Duodenal mucosa (tissue), 2 donors: ENCODE data around the gene AK9.

Experiments
- H3K27ac ChIP-seq: one replicate; pipeline ENCODE4 v1.7.0; 2013; ENCODE audit warnings: low read depth, low read length
- H3K27me3 ChIP-seq, 2 donors: one replicate each; pipeline ENCODE4 v1.7.0; 2013; ENCODE audit warnings: low read length in 2 of 2, control low read depth in 1 of 2; ENCODE audit not compliant: insufficient read depth in 2 of 2, control insufficient read depth in 1 of 2
- H3K36me3 ChIP-seq, 2 donors: one replicate each; pipeline ENCODE4 v1.7.0; 2013; ENCODE audit warnings: low read length in 2 of 2, control low read depth in 1 of 2; ENCODE audit not compliant: insufficient read depth in 2 of 2, control insufficient read depth in 1 of 2
- H3K4me1 ChIP-seq, 2 donors: one replicate each; pipeline ENCODE4 v1.7.0; 2013; ENCODE audit warnings: low read length in 2 of 2, control low read depth in 1 of 2; ENCODE audit not compliant: insufficient read depth in 2 of 2, control insufficient read depth in 1 of 2
- H3K4me3 ChIP-seq, 2 donors: one replicate each; pipeline ENCODE4 v1.7.0; 2013; ENCODE audit warnings: low read length in 2 of 2, low read depth in 1 of 2
- H3K9ac ChIP-seq, 2 donors: one replicate each; pipeline ENCODE4 v1.7.0; 2013; ENCODE audit warnings: low read length in 2 of 2, low read depth in 1 of 2
- H3K9me3 ChIP-seq, 2 donors: one replicate each; pipeline ENCODE4 v1.7.0; 2013; ENCODE audit warnings: low read length in 2 of 2, control low read depth in 1 of 2; ENCODE audit not compliant: control insufficient read depth in 1 of 2

AK9 gene

DNA sequence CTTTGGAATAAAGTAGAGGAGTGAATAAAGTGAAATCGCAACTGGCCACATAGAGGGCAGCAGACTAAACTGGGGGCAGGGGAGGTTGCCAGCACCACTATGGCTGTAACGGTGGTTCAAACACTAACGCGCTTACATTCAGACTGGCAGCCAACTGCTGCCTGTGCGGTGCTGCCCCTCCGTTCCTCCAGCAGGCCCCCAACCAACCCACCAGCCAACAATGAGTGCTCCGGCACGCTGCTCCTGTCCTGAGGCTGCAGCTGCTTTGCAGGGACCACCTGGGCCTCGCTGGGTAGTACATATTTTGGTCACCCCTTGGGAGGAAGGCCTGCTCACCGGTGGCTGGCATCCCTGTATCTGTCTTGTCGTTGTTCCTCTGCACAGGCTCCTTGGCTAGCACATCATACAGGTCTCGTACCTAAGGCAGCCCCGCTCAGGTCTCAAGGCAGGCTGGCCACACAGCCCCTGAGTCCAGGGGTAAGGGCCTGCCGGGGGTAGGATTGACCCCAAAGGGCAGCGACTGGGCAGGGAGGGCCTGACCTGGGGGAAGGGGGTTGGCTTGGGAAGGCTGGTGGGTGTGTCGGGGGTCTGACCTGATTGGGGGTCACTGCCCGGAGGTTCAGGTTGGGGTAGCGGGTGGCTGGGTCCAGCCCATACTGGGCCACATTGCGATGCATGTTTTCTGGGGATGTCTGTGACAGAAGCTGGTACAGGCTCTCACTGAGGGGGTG is 241.8 kb downstream of the AK9 start:
- Histone ChIP-seq H3K4me3 (no peak overlapping the region), H3K9me3 (no peaks in the 10 kb centered on the region), H3K4me1 (peaks cover 12 to 15% of the 10 kb centered on the region in 2 donors), H3K36me3 (peaks cover 31 to 57% of the 10 kb centered on the region in 2 donors), H3K9ac (no peak overlapping the region), H3K27me3 (no peaks in the 10 kb centered on the region), H3K27ac (no peak overlapping the region)

DNA sequence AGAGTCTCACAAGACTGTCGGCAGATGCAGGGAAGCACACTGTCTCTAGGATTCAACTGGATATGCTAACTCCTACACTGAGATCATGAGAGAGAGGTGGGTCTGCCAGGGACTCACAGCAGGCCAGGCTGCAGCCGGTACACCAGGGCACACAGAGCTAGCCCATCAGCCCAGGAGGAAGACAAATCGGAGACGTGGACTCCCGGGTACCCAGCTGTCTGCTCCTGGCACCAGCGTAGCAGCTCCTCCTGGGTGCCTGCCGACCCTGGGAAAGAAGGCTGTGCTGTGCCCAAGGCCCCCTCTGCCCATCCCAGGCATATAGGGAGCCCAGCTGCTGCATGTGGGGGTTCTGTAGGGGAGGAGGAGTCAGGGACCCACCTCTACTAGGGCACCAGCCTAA is 242.4 kb downstream of the AK9 start:
- H3K27ac ChIP-seq = no peak overlapping the region
- H3K4me1 ChIP-seq = peaks cover 6 to 9% of the 10 kb centered on the region in 2 donors
- no peak overlapping the region for H3K4me3 ChIP-seq
- no peaks in the 10 kb centered on the region for H3K9me3 ChIP-seq
- no peak overlapping the region for H3K9ac ChIP-seq
- no peaks in the 10 kb centered on the region for H3K27me3 ChIP-seq
- peaks cover 31 to 61% of the 10 kb centered on the region in 2 donors for H3K36me3 ChIP-seq

DNA sequence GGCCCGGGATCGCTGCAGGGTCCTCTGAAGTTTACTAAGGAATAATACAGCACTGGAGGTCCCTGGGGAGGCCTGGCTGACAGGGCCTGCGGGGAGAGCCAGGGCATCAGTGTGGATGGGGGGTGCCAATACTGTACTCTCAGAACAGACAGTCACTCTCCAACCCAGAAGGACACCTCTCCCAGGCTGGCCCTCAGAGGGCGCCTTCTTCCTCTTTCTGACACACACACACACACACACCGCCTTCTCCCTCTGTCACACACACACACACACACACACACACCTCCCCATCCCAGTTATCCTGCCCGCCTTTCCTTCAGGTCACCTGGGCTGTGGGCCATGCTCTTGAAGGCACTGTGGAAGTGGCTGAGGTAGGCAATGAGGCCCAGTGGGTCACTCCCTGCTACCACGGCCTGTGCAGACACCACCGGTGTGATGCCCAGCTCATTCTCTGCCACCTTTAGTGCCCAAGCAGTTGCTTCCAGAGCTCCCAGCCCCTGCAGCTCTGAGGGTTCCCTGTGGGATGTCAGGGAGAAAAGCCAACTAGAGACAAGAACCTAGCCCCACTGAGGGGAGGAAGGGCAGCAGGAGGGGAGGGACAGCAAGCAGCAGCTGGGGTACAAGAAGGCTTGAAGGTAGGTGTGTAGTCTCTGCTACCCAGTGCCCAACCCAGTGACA is 243.0 kb downstream of the AK9 start:
- H3K4me3 ChIP-seq = no peak overlapping the region
- H3K36me3 ChIP-seq = peaks cover 31 to 61% of the 10 kb centered on the region in 2 donors
- peaks cover 0 to 7% of the 10 kb centered on the region in 2 donors for H3K4me1 ChIP-seq
- H3K27ac ChIP-seq = no peak overlapping the region
- no peaks in the 10 kb centered on the region for H3K9me3 ChIP-seq
- H3K27me3 ChIP-seq = no peaks in the 10 kb centered on the region
- H3K9ac ChIP-seq = no peak overlapping the region

DNA sequence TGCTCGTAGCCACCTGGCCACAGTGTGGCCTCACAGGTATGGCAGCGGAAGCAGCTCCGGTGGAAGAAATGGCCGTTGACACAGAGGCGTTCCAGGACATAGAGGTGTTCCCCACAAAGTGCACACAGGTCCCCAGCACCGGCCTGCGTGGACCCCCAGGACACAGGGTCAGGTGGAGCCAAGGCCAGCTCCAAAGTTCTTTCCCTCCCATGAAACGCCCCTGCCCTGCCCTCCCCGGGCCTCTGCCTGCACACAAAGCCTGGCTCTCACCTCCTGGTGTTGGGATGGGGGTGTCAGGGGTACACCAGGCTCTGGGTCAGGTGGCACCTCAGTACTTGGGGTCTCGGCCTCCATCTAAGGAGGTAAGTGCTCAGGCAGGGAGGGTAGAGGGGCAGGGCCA is 243.9 kb downstream of the AK9 start:
- no peaks in the 10 kb centered on the region for H3K9me3 ChIP-seq
- H3K4me3 ChIP-seq = no peak overlapping the region
- H3K27ac ChIP-seq = no peak overlapping the region
- no peak overlapping the region for H3K9ac ChIP-seq
- peaks cover 6 to 13% of the 10 kb centered on the region in 2 donors for H3K4me1 ChIP-seq
- peaks cover 28 to 64% of the 10 kb centered on the region in 2 donors for H3K36me3 ChIP-seq
- H3K27me3 ChIP-seq = no peaks in the 10 kb centered on the region

DNA sequence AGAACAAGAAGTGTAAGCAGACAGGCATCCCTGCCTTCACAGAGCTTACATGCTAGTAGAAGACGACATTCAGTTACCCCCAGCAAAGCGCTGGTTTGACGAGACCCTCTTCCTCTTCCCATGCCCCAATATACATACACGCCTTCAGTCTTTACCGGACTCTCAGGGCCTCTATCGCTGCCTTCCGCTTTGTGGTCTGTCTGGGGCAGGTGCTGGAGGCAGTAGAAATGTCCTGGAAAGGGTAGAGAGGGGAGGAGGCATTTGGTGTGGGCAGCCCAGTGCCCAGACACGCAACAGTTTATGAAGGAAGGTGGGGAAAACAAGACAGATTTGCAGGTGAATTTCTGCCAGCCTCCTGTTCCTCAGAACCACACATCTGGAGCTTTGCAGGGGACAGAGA is 244.5 kb downstream of the AK9 start:
- H3K9ac ChIP-seq = no peak overlapping the region
- no peaks in the 10 kb centered on the region for H3K9me3 ChIP-seq
- H3K4me1 ChIP-seq = peaks cover 12 to 19% of the 10 kb centered on the region in 2 donors
- no peaks in the 10 kb centered on the region for H3K27me3 ChIP-seq
- peaks cover 22 to 59% of the 10 kb centered on the region in 2 donors for H3K36me3 ChIP-seq
- no peak overlapping the region for H3K27ac ChIP-seq
- H3K4me3 ChIP-seq = no peak overlapping the region

DNA sequence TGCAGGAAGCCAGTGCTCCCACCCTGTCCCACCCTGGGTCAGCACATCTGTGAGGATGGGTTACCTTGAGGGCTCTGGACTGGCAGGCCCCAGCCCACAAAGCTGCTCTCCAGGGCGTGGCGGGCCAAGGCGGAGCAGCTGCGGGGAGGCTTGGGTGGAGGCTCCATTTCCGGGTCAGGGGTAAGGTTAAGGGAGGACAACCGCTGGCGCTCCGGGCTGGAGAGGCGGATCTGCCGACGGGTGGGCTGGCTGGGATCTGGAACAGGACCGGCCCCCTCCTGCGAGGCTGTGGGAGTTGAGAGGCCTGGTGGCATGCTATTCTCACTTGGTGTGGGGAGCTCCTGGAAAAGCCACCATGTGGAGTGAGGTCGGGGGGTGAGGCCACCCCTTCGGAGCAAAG is 244.9 kb downstream of the AK9 start:
- H3K27ac ChIP-seq = no peak overlapping the region
- no peaks in the 10 kb centered on the region for H3K27me3 ChIP-seq
- no peaks in the 10 kb centered on the region for H3K9me3 ChIP-seq
- no peak overlapping the region for H3K9ac ChIP-seq
- no peak overlapping the region for H3K4me3 ChIP-seq
- H3K4me1 ChIP-seq = peaks cover 14 to 21% of the 10 kb centered on the region in 2 donors
- peaks cover 20 to 59% of the 10 kb centered on the region in 2 donors for H3K36me3 ChIP-seq

DNA sequence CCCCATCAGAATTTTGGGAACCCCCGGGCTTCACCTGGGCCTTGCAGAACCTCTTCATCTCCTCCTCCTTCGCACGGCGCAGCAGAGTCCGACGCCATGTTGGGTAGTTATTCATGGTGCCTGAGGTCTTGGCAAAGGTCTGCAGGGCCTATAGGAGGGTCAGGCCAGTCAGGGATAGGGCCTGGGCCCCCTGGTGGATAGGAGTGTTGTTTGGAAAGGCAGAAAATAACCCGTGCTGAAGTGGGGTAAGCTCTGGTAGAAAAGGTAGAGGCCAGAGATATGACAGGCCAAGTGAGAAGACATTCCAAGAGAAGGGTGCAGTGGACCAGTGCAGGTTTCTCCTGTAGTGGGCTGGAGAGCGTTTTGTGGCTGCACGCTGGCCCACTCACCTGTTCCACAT is 245.6 kb downstream of the AK9 start:
- Histone ChIP-seq H3K27ac (no peak overlapping the region), H3K36me3 (peaks cover 20 to 54% of the 10 kb centered on the region in 2 donors), H3K9me3 (no peaks in the 10 kb centered on the region), H3K4me3 (no peak overlapping the region), H3K27me3 (no peaks in the 10 kb centered on the region), H3K4me1 (peaks cover 14 to 21% of the 10 kb centered on the region in 2 donors), H3K9ac (no peak overlapping the region)

DNA sequence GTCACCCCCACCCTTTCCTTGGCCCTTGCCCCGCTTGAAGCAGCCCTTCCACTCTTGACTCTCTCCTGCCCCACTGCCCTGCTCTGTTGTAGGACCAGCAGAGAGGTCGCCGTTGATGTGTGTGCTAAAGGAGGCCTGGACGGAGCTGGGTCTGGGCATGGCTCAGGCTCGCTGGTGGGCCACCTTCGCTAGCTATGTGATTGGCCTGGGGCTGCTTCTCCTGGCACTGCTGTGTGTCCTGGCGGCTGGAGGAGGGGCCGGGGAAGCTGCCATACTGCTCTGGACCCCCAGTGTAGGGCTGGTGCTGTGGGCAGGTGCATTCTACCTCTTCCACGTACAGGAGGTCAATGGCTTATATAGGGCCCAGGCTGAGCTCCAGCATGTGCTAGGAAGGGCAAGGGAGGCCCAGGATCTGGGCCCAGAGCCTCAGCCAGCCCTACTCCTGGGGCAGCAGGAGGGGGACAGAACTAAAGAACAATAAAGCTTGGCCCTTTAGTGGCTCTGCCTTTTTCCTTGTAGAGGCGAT is 247.5 kb downstream of the AK9 start:
- Histone ChIP-seq H3K27me3 (no peaks in the 10 kb centered on the region), H3K9ac (no peak overlapping the region), H3K4me3 (no peak overlapping the region), H3K4me1 (peaks cover 14 to 21% of the 10 kb centered on the region in 2 donors), H3K9me3 (no peaks in the 10 kb centered on the region), H3K36me3 (peaks cover 20 to 53% of the 10 kb centered on the region in 2 donors), H3K27ac (no peak overlapping the region)
